ENCODE measurements around the gene ANO4.

GRCh38 chr12:101019667-101020066 is 225.1 kb downstream of the ANO4 start:
- TF ChIP-seq, protein P1, sequence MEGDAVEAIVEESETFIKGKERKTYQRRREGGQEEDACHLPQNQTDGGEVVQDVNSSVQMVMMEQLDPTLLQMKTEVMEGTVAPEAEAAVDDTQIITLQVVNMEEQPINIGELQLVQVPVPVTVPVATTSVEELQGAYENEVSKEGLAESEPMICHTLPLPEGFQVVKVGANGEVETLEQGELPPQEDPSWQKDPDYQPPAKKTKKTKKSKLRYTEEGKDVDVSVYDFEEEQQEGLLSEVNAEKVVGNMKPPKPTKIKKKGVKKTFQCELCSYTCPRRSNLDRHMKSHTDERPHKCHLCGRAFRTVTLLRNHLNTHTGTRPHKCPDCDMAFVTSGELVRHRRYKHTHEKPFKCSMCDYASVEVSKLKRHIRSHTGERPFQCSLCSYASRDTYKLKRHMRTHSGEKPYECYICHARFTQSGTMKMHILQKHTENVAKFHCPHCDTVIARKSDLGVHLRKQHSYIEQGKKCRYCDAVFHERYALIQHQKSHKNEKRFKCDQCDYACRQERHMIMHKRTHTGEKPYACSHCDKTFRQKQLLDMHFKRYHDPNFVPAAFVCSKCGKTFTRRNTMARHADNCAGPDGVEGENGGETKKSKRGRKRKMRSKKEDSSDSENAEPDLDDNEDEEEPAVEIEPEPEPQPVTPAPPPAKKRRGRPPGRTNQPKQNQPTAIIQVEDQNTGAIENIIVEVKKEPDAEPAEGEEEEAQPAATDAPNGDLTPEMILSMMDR (conservative IDR thresholded peaks at IDR 0.05): no peak
- no peak for TF ChIP-seq ZFX (IDR thresholded peaks at IDR 0.05)
